NB4 (cell line): ENCODE results near the gene MCM7.

ENCODE experiments used
- DNase-seq: peaks from one replicate; pipeline ENCODE4 v3.0.0; 2010; ENCODE audit warnings: low read depth
- H3K4me3 ChIP-seq: one replicate; pipeline ENCODE4 v1.5.1; 2011; ENCODE audit warnings: mild to moderate bottlenecking, low read depth, low read length, moderate library complexity
- CTCF ChIP-seq: IDR thresholded peaks from one replicate; pipeline ENCODE4 v1.5.1; 2012; ENCODE audit warnings: low read depth, low read length
- MYC ChIP-seq: IDR thresholded peaks from 2 replicates; pipeline ENCODE4 v1.6.1; 2011; ENCODE audit warnings: low read depth, low read length
- POLR2A ChIP-seq: IDR thresholded peaks from 2 replicates; pipeline ENCODE4 v1.6.1; 2011; ENCODE audit warnings: mild to moderate bottlenecking; ENCODE audit not compliant: insufficient read length; ENCODE audit errors: extremely low read depth
- TF ChIP-seq, protein P1 (sequence below): IDR thresholded peaks from 2 replicates; pipeline ENCODE4 v1.6.1; 2011; ENCODE audit warnings: low read depth, low read length

Gene MCM7

GRCh38 chr7:100079024-100079560 lies 22.1 kb downstream of the MCM7 start:
- no peak for DNase-seq
- no peak for TF ChIP-seq CTCF
- TF ChIP-seq, protein P1, sequence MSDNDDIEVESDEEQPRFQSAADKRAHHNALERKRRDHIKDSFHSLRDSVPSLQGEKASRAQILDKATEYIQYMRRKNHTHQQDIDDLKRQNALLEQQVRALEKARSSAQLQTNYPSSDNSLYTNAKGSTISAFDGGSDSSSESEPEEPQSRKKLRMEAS = no peak
- no peak overlapping the region for H3K4me3 ChIP-seq

DNA sequence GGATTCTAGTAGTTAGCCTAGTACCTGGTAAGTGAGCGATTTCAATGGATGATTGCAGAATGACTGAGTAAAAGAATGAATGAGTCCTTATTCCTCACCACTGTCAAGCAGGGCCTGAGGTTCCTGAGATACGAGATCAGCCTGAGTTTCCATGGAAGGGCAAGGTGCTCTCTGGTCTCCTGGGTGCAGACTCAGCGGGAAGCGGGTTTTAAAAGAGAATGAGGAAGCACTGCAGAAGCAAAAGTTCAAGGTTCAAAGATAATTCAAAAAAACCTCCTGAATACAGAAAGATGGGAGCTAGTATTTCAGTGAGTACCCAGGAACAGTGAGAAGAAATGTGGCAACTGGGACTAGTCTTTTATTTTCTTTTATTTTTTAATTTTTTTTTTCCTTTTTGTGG lies 24.0 kb downstream of the MCM7 start:
- no peak for TF ChIP-seq MYC
- TF ChIP-seq CTCF = no peak
- no peak for TF ChIP-seq POLR2A
- TF ChIP-seq, protein P1 = no peak
- no peak for DNase-seq
- H3K4me3 ChIP-seq = no peak overlapping the region

DNA sequence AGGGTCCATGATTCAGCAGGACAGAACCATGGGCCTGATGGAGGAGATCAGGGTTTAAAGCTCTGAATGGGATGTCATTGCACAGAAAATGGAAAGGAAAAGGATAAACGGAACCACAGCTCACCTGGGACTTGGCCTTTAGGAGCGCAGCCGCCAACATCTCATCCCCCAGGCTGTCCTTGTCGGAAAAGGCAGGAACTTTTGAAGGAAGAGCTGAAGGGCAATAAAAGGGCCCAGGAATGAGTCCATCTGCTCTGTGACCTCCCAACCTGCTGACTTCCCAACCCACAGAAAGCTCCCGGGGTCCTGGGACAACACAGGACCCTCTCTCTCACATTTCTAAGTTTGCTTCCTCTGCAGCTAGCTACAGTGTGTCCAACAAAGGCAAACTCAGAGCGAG lies 25.8 kb downstream of the MCM7 start:
- TF ChIP-seq CTCF (no peak), POLR2A (no peak), MYC (no peak)
- TF ChIP-seq, protein P1 = no peak
- no peak overlapping the region for H3K4me3 ChIP-seq
- DNase-seq = no peak

- H3K4me3 ChIP-seq = no peak overlapping the region
Observed at GRCh38 chr7:100074841-100075240, 26.4 kb downstream of the MCM7 start.

GRCh38 chr7:100072462-100072861 lies 28.7 kb downstream of the MCM7 start:
- no peak for DNase-seq
- TF ChIP-seq POLR2A = no peak
- no peak for TF ChIP-seq CTCF
- TF ChIP-seq, protein P1 = no peak
- no peak for TF ChIP-seq MYC
- no peak overlapping the region for H3K4me3 ChIP-seq

More at GRCh38 chr7:100074841-100075240, 26.4 kb downstream of the MCM7 start:
- no peak for DNase-seq
- TF ChIP-seq MYC (no peak), POLR2A (no peak), CTCF (no peak)
- TF ChIP-seq, protein P1 = no peak

DNA sequence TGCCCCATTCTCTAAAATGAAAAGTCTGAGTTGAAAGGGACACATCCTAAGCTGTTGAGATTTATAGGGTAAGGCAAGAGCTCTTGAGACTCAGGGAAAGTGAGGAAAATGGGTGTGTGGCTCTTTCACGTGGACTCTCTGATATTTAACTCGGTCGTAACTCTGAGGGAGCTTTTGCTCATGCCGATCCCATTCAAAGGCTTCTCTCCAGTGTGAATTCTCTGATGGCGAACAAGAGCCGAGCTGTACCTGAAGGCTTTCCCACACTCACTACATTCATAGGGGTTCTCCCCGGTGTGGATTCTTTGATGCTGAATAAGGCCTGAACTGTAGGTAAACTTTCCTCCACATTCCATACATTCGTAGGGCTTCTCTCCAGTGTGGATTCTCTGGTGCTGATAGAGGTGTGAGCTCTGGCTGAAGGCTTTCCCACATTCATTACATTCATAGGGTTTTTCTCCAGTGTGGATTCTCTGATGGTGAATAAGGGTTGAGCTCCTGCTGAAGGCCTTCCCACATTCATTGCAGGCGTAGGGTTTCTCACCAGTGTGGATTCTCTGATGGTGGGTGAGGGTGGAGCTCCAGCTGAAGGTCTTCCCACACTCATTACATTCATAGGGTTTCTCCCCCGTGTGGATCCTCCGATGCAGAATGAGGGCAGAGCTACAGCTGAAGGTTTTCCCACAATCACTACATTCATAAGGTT lies 30.0 kb downstream of the MCM7 start:
- no peak for TF ChIP-seq POLR2A
- TF ChIP-seq, protein P1 = no peak
- TF ChIP-seq MYC = no peak
- no peak for TF ChIP-seq CTCF
- no peak overlapping the region for H3K4me3 ChIP-seq

More for the DNA sequence above, 30.0 kb downstream of the MCM7 start:
- DNase-seq = no peak
